Measurements from ENCODE around the gene ADCY5.

The ADCY5 gene

GRCh38 chr3:123389628-123389918 lies 59.3 kb downstream of the ADCY5 start:
- no peak for DNase-seq (ENCODE audit: low read depth in 4 of 4, low spot score in 1 of 4)

- DNase-seq (ENCODE audit: low read depth in 4 of 4, low spot score in 1 of 4) = no peak
Measured at GRCh38 chr3:123388811-123389627, 59.9 kb downstream of the ADCY5 start.

GRCh38 chr3:123388042-123388441 lies 60.8 kb downstream of the ADCY5 start:
- no peak for DNase-seq (ENCODE audit: low read depth in 4 of 4, low spot score in 1 of 4)

- no peak for DNase-seq (ENCODE audit: low read depth in 4 of 4, low spot score in 1 of 4)
Measured at GRCh38 chr3:123387532-123387931, 61.4 kb downstream of the ADCY5 start.

GRCh38 chr3:123386477-123387040 lies 62.3 kb downstream of the ADCY5 start:
- DNase-seq (ENCODE audit: low read depth in 4 of 4, low spot score in 1 of 4) = no peak

DNA sequence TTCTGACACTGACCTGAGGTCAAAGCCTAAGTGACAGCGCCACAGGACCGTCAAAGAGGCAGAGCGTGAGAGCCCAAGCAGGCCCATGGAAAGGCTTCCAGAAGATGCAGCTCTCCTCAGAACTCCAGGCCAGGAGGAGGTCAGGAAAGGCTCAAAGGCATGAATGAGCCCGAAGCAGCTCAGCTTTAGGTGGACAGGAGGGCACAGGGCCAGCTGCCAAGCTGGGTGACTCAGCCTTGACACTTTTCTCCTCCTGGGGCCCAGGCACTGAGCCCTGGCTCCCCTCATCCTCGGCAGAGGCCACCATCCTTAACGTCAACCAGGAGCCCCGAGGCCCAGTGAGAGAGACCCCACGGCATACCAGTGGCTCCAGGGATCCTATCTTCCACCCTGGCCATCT lies 62.9 kb downstream of the ADCY5 start:
- no peak for DNase-seq (ENCODE audit: low read depth in 4 of 4, low spot score in 1 of 4)

DNA sequence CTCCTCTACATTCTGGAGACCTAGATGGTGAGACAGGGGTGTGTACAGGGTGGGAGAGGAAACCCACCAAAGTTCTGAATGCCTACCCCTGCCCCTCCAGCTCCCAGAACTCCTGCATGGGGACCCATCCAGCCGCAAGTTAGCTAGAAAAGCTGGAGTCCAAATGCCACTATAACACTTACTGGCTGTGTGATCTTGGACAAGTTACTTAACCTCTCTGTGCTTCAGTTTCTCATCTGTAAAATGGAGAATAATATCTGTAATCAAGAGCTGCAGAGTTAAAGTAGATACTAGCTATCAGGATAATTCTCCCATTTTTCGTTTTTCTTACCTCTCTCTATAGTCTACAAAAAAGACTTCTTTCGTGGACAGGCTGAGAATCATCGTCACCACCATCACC lies 63.4 kb downstream of the ADCY5 start:
- no peak for DNase-seq (ENCODE audit: low read depth in 4 of 4, low spot score in 1 of 4)

- DNase-seq (ENCODE audit: low read depth in 4 of 4, low spot score in 1 of 4) = no peak
Measured at GRCh38 chr3:123385001-123385401, 63.9 kb downstream of the ADCY5 start.

DNA sequence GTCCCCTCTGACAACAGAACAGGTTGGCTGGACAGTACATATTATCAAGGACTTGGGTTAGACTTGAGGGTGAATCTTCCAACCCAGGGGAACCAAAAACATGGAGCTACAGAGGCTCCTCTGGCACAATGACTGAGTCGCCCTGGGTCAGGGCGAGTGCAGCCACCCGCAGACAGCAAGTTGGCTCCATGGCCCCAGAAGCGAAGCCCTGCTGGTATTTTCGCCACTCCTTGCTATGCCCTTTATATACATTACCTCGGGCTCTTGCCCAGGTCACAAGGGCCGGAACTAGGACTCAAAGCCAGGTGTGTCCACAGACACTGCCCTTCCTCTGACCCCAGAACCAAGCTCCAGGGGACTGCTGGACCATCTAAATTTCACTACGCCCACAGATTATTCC lies 64.6 kb downstream of the ADCY5 start:
- no peak for DNase-seq (ENCODE audit: low read depth in 4 of 4, low spot score in 1 of 4)

DNA sequence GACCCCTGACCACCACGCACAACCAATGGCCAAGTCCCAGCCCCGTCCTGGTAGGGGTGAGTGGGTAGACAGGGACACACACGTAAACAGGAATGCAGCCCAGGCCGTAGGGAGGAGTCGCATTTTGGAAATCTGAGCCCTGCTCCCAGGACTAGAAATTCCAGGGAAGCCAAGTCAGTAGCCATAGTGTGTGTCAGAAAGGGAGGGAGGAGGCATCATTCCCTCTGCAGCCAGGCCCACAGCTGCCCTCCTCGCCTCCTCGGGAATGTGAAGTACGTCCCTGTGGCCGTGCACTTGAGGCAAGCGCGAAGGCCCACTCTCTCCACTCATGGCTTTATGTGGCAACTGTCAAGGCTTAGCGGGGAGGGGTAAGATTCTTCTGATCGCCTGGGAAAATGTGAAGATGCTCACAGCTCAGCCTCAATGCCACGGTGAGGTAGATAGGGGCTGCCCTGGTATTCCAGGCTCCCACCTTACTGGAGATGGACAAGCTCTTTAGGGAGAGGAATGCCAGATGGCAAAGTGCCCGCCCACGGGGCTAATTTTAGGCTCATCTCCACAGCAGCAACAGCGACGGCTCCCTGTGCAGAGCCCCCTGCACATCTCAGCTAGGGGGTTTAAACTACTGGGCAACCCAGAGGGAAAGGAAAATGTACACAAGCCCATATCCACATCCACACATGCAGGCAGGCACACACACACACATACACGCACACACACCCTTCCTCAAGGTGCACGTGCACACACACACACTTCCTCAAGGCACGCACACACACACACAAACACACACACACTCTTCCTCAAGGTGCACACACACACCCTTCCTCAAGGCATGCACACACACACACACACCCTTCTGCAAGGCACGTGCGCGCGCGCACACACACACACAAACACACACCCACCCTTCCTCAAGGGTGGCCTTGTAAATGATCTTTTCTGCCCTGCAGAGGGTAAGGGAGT lies 65.5 kb downstream of the ADCY5 start:
- no peak for DNase-seq (ENCODE audit: low read depth in 4 of 4, low spot score in 1 of 4)

- DNase-seq (ENCODE audit: low read depth in 4 of 4, low spot score in 1 of 4) = no peak
Measured at GRCh38 chr3:123380261-123380660, 68.6 kb downstream of the ADCY5 start.

DNA sequence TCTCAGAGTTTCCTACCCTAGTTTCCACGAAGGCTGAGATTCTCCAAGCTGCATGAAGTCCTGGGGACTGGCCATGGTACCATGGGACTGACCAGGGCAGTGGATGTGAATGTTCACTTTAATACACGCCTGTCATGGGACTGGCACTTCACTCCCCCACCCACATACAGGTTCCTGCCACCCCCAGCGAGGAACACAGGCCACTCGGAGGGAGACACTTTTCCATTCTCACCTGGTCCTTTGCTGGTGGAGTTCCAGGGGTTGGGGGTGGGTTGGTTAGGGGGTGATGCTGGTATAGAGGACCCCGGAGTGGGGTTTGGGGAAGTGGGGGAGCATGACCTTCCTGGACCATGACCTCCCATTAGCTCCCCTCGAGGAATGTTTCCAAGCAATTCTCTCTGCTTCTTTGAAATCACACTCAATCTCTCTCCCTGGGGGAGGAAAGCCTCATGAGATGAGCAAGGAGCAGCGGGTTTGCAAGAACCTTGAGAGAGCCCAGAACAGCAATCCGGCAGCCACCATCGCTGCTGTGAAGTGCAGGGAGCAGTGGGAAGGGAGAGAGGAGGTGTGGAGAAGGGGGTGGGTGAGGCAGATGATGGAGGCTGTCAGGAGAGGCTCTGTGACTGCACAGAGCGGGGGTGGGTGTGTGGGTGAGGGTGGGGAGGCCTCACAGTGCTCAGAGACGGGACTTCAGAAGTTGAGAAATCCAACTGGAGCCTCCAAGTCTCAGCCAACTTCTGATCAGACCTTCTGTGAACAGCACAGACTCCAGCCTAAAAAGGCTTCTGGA lies 69.7 kb downstream of the ADCY5 start:
- DNase-seq (ENCODE audit: low read depth in 4 of 4, low spot score in 1 of 4) = no peak

GRCh38 chr3:123378409-123378915 lies 70.4 kb downstream of the ADCY5 start:
- DNase-seq (ENCODE audit: low read depth in 4 of 4, low spot score in 1 of 4) = no peak

GRCh38 chr3:123377243-123377740 lies 71.6 kb downstream of the ADCY5 start:
- no peak for DNase-seq (ENCODE audit: low read depth in 4 of 4, low spot score in 1 of 4)

DNA sequence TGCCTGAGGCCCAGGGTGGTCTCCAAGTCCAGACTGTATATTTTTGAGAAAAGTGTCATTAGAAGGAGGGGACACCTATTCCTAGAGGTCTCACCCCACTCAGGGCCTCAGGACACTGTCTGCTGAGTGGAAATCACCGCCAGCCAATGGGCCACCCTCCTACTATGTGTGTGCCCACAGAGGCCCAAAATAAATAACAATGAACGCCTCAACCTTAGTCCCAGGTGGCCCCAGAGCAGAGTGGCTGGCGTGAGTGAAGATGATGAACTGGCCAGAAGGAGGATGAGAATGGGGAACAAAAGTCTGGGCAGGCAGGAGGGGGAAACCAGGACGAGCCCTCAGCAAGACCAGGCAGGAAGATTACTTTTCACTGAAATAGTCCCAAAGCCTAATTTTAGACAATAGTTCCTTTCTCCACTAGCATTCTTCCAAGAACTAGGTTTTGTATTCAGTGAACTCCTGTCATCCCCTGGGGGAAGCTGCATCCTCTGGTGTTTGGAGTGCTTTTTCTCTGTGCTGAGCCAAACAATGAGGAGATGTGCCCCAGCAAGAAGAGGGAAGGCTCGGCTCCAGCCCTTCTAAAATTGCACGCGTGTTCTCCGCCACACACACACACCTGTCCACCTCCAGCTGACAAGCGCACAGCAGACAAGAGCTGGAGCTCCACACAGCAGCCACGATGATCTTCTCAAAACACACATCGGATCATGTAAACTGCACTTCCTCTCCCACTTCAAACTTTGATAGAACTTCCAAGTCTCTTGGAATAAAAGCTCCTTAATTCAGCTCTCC lies 72.2 kb downstream of the ADCY5 start:
- DNase-seq (ENCODE audit: low read depth in 4 of 4, low spot score in 1 of 4) = no peak

DNA sequence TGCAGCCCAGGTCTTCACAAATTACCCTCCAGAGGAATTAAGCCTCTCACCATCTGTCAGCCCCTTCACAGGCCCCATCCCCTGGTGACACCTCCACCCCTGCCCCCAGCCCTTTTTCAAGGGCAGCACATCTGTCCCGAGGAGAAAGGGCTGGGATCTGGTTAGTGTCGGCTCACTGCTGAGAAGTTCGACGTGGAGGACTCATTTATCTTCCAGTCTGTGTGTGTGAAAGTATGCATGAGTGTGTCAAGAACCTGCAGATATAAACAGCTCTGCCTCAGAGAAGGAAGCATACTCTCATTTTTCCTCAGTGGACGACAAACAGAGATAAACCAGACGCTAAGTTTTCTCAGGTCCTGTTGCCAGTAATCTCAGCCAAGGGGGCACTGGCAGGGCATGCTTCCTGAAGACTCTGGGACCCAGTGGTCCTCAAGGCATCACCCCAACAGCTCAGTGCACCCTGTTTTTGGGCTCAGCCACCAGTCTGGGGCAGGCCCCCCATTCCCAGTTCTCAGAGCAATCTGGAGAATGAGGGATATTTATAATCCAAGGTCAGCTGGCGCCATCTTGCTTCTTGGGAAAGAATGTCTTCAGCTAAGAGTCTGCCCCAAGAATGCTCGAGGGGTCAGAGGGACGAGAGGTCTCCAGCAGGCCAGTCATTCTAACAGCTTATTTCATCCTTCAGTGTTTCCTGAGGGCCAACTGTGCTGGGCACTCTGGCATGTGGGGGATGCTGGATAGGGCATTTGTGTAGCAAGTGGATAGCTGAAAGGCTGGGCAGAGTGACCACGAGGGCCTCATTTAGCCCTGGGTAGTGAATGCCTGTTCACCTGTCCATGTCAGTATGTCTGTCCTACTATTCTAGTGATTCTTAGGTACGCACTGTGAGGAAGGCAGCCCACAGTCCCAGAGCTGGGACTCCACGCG lies 73.6 kb downstream of the ADCY5 start:
- DNase-seq (ENCODE audit: low read depth in 4 of 4, low spot score in 1 of 4) = no peak

- no peak for DNase-seq (ENCODE audit: low read depth in 4 of 4, low spot score in 1 of 4)
Measured at GRCh38 chr3:123374016-123374415, 74.9 kb downstream of the ADCY5 start.

DNA sequence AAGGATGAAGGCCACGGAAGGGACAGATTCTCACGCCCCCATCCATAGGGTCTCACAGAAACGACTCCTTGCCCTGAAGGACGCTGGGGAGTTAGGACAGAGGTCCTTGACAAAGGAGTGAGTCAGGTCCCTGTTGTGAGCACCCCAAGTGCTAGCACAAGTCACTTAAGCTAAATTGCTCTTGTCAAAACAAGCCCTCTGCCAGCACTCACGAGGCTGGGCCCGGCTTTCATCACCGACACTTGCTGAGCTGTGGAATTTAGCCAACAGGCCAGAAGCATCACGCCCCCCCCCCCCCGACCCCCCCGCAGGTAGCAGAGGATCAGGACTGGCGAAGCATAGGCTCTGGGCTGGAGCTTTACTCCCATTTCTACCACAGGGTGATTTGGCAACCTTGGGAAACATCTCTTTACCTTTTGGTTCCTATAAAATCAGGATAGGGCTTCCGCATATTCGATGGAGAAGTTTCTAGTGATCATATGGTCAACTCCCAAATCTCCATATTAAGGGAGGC lies 75.4 kb downstream of the ADCY5 start:
- DNase-seq (ENCODE audit: low read depth in 4 of 4, low spot score in 1 of 4) = no peak

All from stimulated activated CD4-positive, alpha-beta T cell treated with anti-CD3 and anti-CD28 coated beads, Interleukin-1b, Interleukin-23, amount 100 ng/mL, for 24 hours (primary cell).